ENCODE measurements around the gene PIGL.

Gene PIGL

DNA sequence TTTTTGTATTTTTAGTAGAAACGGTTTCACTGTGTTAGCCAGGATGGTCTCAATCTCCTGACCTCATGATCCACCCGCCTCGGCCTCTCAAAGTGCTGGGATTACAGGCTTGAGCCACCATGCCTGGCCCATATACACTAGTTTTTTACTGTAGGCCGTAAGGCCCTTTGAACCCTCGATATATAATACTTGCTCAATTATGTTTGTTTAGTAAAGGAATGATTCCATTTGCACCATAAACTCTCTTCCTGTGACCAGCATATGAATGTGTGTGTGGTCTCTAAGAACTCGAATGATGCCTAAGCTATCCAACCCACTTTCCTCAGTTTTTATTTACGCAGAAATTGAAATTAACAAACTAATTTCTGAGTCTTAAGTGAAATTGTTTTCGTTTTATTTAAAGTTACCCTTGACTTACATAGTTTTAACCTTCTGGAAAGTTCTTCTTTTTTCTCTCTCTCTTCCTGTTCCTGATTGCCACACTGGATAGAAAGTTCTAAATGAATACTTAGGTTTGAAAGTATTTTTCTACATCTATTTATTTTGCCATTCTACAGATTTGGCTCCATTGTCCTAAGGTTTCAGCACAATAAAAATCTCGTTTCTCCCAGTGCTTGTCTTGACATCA, 37.9 kb downstream of the PIGL start:
- no peak for DNase-seq
- H3K27ac ChIP-seq (ENCODE audit: low read length), result no peak overlapping the region
- ATAC-seq (ENCODE audit: insufficient read depth, low read depth), result no peak
- peaks cover 9% of the 10 kb centered on the region for H3K9me3 ChIP-seq (ENCODE audit: insufficient read depth, low read length, severe bottlenecking)
- no peaks in the 10 kb centered on the region for H3K27me3 ChIP-seq (ENCODE audit: insufficient read depth, low read length, poor library complexity)
- TF ChIP-seq, protein P1, sequence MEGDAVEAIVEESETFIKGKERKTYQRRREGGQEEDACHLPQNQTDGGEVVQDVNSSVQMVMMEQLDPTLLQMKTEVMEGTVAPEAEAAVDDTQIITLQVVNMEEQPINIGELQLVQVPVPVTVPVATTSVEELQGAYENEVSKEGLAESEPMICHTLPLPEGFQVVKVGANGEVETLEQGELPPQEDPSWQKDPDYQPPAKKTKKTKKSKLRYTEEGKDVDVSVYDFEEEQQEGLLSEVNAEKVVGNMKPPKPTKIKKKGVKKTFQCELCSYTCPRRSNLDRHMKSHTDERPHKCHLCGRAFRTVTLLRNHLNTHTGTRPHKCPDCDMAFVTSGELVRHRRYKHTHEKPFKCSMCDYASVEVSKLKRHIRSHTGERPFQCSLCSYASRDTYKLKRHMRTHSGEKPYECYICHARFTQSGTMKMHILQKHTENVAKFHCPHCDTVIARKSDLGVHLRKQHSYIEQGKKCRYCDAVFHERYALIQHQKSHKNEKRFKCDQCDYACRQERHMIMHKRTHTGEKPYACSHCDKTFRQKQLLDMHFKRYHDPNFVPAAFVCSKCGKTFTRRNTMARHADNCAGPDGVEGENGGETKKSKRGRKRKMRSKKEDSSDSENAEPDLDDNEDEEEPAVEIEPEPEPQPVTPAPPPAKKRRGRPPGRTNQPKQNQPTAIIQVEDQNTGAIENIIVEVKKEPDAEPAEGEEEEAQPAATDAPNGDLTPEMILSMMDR (IDR thresholded peaks at IDR 0.05; ENCODE audit: borderline replicate concordance, extremely low read depth, low read length, poor library complexity, severe bottlenecking), result no peak
- no peak for TF ChIP-seq EZH2 (IDR thresholded peaks at IDR 0.05; ENCODE audit: borderline replicate concordance, low read depth, low read length, severe bottlenecking)
- no peak overlapping the region for H3K4me2 ChIP-seq (ENCODE audit: insufficient read depth, low read length)
- H3K79me2 ChIP-seq (ENCODE audit: insufficient read depth, low read length), result no peaks in the 10 kb centered on the region
- no peak overlapping the region for H3K9ac ChIP-seq (ENCODE audit: low read depth, low read length)
- H3K4me3 ChIP-seq (ENCODE audit: low read depth in 1 of 2, low read length in 2 of 2), result no peak overlapping the region
- peaks cover 4% of the 10 kb centered on the region for H3K36me3 ChIP-seq (ENCODE audit: insufficient read depth, low read length)
- no peaks in the 10 kb centered on the region for H3K4me1 ChIP-seq (ENCODE audit: insufficient read depth, low read length)
- H2AFZ ChIP-seq (ENCODE audit: low read depth, low read length), result no peak overlapping the region
- no peaks in the 10 kb centered on the region for H4K20me1 ChIP-seq (ENCODE audit: insufficient read depth, low read length)

DNA sequence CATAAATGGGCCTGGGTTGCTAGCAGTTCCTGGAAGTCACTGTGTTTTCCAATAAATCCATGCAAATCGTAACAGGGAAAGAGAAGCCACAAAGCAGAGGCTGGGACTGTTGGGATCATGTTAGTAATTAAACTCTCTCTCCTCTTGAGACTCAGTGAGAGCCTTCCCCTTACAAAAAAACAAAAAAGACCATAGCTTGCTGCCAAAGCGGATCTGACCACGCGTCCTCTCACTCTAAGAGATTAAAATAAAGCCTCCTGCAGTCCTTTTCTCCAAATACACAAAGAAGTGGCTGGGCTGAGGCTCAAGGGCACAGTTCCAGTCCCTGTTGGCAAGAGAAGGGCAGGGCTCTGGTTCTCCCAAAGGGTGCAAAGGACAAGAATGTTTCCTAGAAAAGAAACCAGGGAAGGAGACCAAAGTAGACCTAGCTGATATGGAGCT, 38.5 kb downstream of the PIGL start:
- no peak overlapping the region for H3K4me3 ChIP-seq (ENCODE audit: low read depth in 1 of 2, low read length in 2 of 2)
- no peak overlapping the region for H2AFZ ChIP-seq (ENCODE audit: low read depth, low read length)
- no peaks in the 10 kb centered on the region for H3K79me2 ChIP-seq (ENCODE audit: insufficient read depth, low read length)
- no peaks in the 10 kb centered on the region for H3K27me3 ChIP-seq (ENCODE audit: insufficient read depth, low read length, poor library complexity)
- ATAC-seq (ENCODE audit: insufficient read depth, low read depth) (no peak), DNase-seq (no peak)
- H4K20me1 ChIP-seq (ENCODE audit: insufficient read depth, low read length), result no peaks in the 10 kb centered on the region
- no peak overlapping the region for H3K27ac ChIP-seq (ENCODE audit: low read length)
- H3K9ac ChIP-seq (ENCODE audit: low read depth, low read length), result no peak overlapping the region
- no peak overlapping the region for H3K4me2 ChIP-seq (ENCODE audit: insufficient read depth, low read length)
- TF ChIP-seq, protein P1 (IDR thresholded peaks at IDR 0.05; ENCODE audit: borderline replicate concordance, extremely low read depth, low read length, poor library complexity, severe bottlenecking), result no peak
- no peak for TF ChIP-seq EZH2 (IDR thresholded peaks at IDR 0.05; ENCODE audit: borderline replicate concordance, low read depth, low read length, severe bottlenecking)
- H3K36me3 ChIP-seq (ENCODE audit: insufficient read depth, low read length), result peaks cover 10% of the 10 kb centered on the region
- H3K4me1 ChIP-seq (ENCODE audit: insufficient read depth, low read length), result no peaks in the 10 kb centered on the region
- peaks cover 15% of the 10 kb centered on the region for H3K9me3 ChIP-seq (ENCODE audit: insufficient read depth, low read length, severe bottlenecking)

DNA sequence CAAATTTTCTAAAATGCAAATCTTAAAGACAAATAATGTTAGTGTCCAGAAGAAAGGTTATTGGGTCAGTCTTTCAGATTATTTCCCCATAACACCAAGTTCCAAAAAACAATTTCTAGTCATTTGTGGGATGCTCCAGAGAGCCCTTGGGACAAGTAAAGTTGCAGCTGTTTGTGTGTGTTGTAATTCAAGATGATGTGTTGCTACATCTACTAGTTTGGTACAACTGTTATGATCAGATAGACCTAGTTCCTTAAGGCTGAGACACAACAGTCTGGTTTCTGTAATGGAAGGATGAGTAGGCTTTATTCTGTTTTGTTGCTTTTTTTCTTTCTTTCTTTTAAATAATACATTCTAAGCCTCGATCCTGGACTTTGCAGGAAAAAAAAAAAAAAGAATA, 41.9 kb downstream of the PIGL start:
- Histone ChIP-seq H3K36me3 (ENCODE audit: insufficient read depth, low read length) (peaks cover 11% of the 10 kb centered on the region), H4K20me1 (ENCODE audit: insufficient read depth, low read length) (no peaks in the 10 kb centered on the region), H3K27me3 (ENCODE audit: insufficient read depth, low read length, poor library complexity) (no peaks in the 10 kb centered on the region), H3K4me3 (ENCODE audit: low read depth in 1 of 2, low read length in 2 of 2) (no peak overlapping the region), H3K9ac (ENCODE audit: low read depth, low read length) (no peak overlapping the region), H3K4me1 (ENCODE audit: insufficient read depth, low read length) (no peaks in the 10 kb centered on the region), H3K27ac (ENCODE audit: low read length) (no peak overlapping the region), H2AFZ (ENCODE audit: low read depth, low read length) (no peak overlapping the region), H3K4me2 (ENCODE audit: insufficient read depth, low read length) (no peak overlapping the region), H3K9me3 (ENCODE audit: insufficient read depth, low read length, severe bottlenecking) (peaks cover 16% of the 10 kb centered on the region), H3K79me2 (ENCODE audit: insufficient read depth, low read length) (no peaks in the 10 kb centered on the region)
- DNase-seq (no peak), ATAC-seq (ENCODE audit: insufficient read depth, low read depth) (no peak)
- TF ChIP-seq, protein P1 (IDR thresholded peaks at IDR 0.05; ENCODE audit: borderline replicate concordance, extremely low read depth, low read length, poor library complexity, severe bottlenecking), result no peak
- TF ChIP-seq EZH2 (IDR thresholded peaks at IDR 0.05; ENCODE audit: borderline replicate concordance, low read depth, low read length, severe bottlenecking), result no peak
